Smooth muscle cell (in vitro differentiated cells): Measurements from ENCODE around the gene ADGRG3. TPM values are rescaled to one million over a fixed set of nuclear protein-coding genes. Genes with fewer than 3 reads are reported as not detected.

Experiments
- DNase-seq: peaks from one replicate; lab custom pipeline; 2025; ENCODE audit not compliant: unreplicated experiment; lab: John Stamatoyannopoulos, UW
- H2AFZ ChIP-seq: fragments of 200-600 bp; sonication (generic); 2 replicates; pipeline ENCODE4 v1.6.0; 2016; ENCODE audit warnings: antibody characterized with exemption, low read depth, mild to moderate bottlenecking
- H3F3A ChIP-seq: fragments of 200-600 bp; sonication (generic); 2 replicates; pipeline ENCODE4 v1.6.0; 2017; ENCODE audit warnings: antibody characterized with exemption, low read depth
- H3K27ac ChIP-seq: fragments of 200-600 bp; sonication (generic); 2 replicates; pipeline ENCODE4 v1.5.1; 2016; ENCODE audit warnings: low read depth, mild to moderate bottlenecking
- H3K27me3 ChIP-seq: fragments of 200-600 bp; sonication (generic); 2 replicates; pipeline ENCODE4 v1.6.1; 2016; ENCODE audit warnings: low read depth, mild to moderate bottlenecking
- H3K36me3 ChIP-seq: fragments of 200-600 bp; sonication (generic); 2 replicates; pipeline ENCODE4 v1.5.1; 2016; ENCODE audit warnings: low read depth
- H3K4me1 ChIP-seq: fragments of 200-600 bp; sonication (generic); 2 replicates; pipeline ENCODE4 v1.5.1; 2016; ENCODE audit warnings: low read depth
- H3K4me2 ChIP-seq: fragments of 200-600 bp; sonication (generic); 2 replicates; pipeline ENCODE4 v1.6.0; 2016; ENCODE audit warnings: mild to moderate bottlenecking
- H3K4me3 ChIP-seq: fragments of 200-600 bp; sonication (generic); 2 replicates; pipeline ENCODE4 v1.5.1; 2016; ENCODE audit warnings: mild to moderate bottlenecking
- H3K79me2 ChIP-seq: fragments of 200-600 bp; sonication (generic); 2 replicates; pipeline ENCODE4 v1.6.0; 2016; ENCODE audit warnings: low read depth, mild to moderate bottlenecking
- H3K9ac ChIP-seq: fragments of 200-600 bp; sonication (generic); 2 replicates; pipeline ENCODE4 v1.6.0; 2016; ENCODE audit warnings: low read depth
- H3K9me3 ChIP-seq: fragments of 200-600 bp; sonication (generic); replicated peaks from 2 replicates; pipeline ENCODE4 v1.5.1; 2016; ENCODE audit warnings: low read depth
- H4K20me1 ChIP-seq: fragments of 200-600 bp; sonication (generic); 2 replicates; pipeline ENCODE4 v1.6.0; 2016; ENCODE audit warnings: low read depth
- WGBS: methylation state at CpG from one replicate; pipeline ENCODE4 v1.1.7; 2016; ENCODE audit warnings: low lambda C conversion rate; 5-methylcytosine and 5-hydroxymethylcytosine counted together
- polyA plus RNA-seq: library from polyadenylated mRNA; unstranded; fragments of >200 nt; fragmentation: Nextera tagmentation; extraction: Ambion mirVana; gene quantifications from 2 replicates; pipeline ENCODE4 v1.2.1, GENCODE V29; 2016
- total RNA-seq: library from RNA; depleted of rRNA; stranded (reverse); fragments of >200 nt; gene quantifications from 2 replicates; pipeline ENCODE4 v1.2.3, GENCODE V29; 2014
- TF ChIP-seq, protein P1 (sequence below): fragments of 200-600 bp; sonication (generic); IDR thresholded peaks from 2 replicates; pipeline ENCODE4 v1.5.1; 2017; ENCODE audit warnings: borderline replicate concordance, mild to moderate bottlenecking, antibody characterized with exemption; ENCODE audit not compliant: insufficient read depth, poor library complexity, severe bottlenecking

ADGRG3 gene
- 0.13 TPM in 1 of 2 replicates, not detected in the other for total RNA-seq
- polyA plus RNA-seq = not detected in 2 replicates

DNA sequence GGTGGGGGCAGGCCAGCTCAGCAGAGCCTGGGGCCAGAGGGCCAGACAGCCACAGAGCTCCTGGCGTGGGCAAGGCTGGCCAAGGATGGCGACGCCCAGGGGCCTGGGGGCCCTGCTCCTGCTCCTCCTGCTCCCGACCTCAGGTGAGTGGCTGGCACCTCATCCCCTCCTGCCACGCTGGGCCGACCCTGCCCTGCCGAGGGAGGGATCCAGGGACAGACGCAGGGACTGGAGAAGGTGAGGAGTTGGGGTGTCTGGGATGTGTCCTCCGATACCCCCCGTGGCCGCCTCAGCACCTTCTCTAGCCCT lies at the start of gene ADGRG3:
TSS of gene ADGRG3 (plus strand) at position 44 of the 309 bp plus-strand sequence. CDS start at position 86, 42 bp downstream.
- no peak for DNase-seq

GRCh38 chr16:57619133-57619605 lies 48.9 kb upstream of the ADGRG3 start:
- WGBS = 92% methylated on average over 8 of the region's 8 CpGs
- peaks cover 18% of the 10 kb centered on the region for H3F3A ChIP-seq
- no peaks in the 10 kb centered on the region for H4K20me1 ChIP-seq
- no peaks in the 10 kb centered on the region for H3K79me2 ChIP-seq
- no peak overlapping the region for H3K4me2 ChIP-seq
- TF ChIP-seq, protein P1, sequence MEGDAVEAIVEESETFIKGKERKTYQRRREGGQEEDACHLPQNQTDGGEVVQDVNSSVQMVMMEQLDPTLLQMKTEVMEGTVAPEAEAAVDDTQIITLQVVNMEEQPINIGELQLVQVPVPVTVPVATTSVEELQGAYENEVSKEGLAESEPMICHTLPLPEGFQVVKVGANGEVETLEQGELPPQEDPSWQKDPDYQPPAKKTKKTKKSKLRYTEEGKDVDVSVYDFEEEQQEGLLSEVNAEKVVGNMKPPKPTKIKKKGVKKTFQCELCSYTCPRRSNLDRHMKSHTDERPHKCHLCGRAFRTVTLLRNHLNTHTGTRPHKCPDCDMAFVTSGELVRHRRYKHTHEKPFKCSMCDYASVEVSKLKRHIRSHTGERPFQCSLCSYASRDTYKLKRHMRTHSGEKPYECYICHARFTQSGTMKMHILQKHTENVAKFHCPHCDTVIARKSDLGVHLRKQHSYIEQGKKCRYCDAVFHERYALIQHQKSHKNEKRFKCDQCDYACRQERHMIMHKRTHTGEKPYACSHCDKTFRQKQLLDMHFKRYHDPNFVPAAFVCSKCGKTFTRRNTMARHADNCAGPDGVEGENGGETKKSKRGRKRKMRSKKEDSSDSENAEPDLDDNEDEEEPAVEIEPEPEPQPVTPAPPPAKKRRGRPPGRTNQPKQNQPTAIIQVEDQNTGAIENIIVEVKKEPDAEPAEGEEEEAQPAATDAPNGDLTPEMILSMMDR = no peak
- peak overlapping the region; percentile 82 for H3K27ac ChIP-seq
- H3K4me1 ChIP-seq = peaks cover under 1% of the 10 kb centered on the region
- no peak for DNase-seq
- no peak overlapping the region for H3K9ac ChIP-seq
- no peaks in the 10 kb centered on the region for H3K36me3 ChIP-seq
- H3K9me3 ChIP-seq = no peaks in the 10 kb centered on the region
- H3K4me3 ChIP-seq = no peak overlapping the region
- no peaks in the 10 kb centered on the region for H3K27me3 ChIP-seq
- no peak overlapping the region for H2AFZ ChIP-seq

More for the DNA sequence above, at the start of gene ADGRG3:
- Histone ChIP-seq H3K9ac (no peak within 1 kb of the TSS), H3K4me1 (no peaks in the 10 kb centered on the region), H2AFZ (no peak within 1 kb of the TSS), H3K4me3 (no peak within 1 kb of the TSS), H3K4me2 (no peak within 1 kb of the TSS), H3K27me3 (no peaks in the 10 kb centered on the region), H3K36me3 (no peaks in the 10 kb centered on the region), H4K20me1 (no peaks in the 10 kb centered on the region), H3K9me3 (no peaks in the 10 kb centered on the region), H3K79me2 (no peaks in the 10 kb centered on the region), H3K27ac (no peak within 1 kb of the TSS), H3F3A (no peaks in the 10 kb centered on the region)
- TF ChIP-seq, protein P1 = no peak
- WGBS = 94% methylated on average over 11 of the region's 11 CpGs

- Histone ChIP-seq H3K4me2 (peak overlapping the region; percentile 46), H3K4me3 (peak overlapping the region; percentile 34), H3F3A (peaks cover 19% of the 10 kb centered on the region), H3K27me3 (no peaks in the 10 kb centered on the region), H2AFZ (no peak overlapping the region), H3K79me2 (no peaks in the 10 kb centered on the region), H3K27ac (peak overlapping the region; percentile 82), H3K9ac (no peak overlapping the region), H3K36me3 (no peaks in the 10 kb centered on the region), H4K20me1 (no peaks in the 10 kb centered on the region), H3K4me1 (peaks cover 6% of the 10 kb centered on the region), H3K9me3 (no peaks in the 10 kb centered on the region)
- WGBS = 72% methylated on average over 16 of the region's 16 CpGs
- TF ChIP-seq, protein P1 = no peak
- no peak for DNase-seq
Measured at GRCh38 chr16:57619606-57620334, 48.3 kb upstream of the ADGRG3 start.
